Daoy (cell line): ENCODE data around the gene MORN1. TPM values are rescaled to one million over a fixed set of nuclear protein-coding genes. Genes with fewer than 3 reads are reported as not detected.

ENCODE experiments used
- DNase-seq: peaks from one replicate; pipeline ENCODE4 v3.0.0-alpha.2; 2015; ENCODE audit warnings: low read depth
- total RNA-seq: library from RNA; depleted of rRNA; stranded (reverse); fragments of >200 nt; shearing (Covaris generic); gene quantifications from 2 replicates; pipeline ENCODE4 v1.2.3, GENCODE V29; 2014

The MORN1 gene
- total RNA-seq, 1 experiment from 2014 or later, result 15.1 TPM

- no peak for DNase-seq
Observed at GRCh38 chr1:2419416-2419815, 28.1 kb upstream of the MORN1 start.

- no peak for DNase-seq
Observed at GRCh38 chr1:2418791-2419320, 27.5 kb upstream of the MORN1 start.

- no peak for DNase-seq
Observed at GRCh38 chr1:2417833-2418225, 26.5 kb upstream of the MORN1 start.

- no peak for DNase-seq
Observed at GRCh38 chr1:2417083-2417832, 25.9 kb upstream of the MORN1 start.

GRCh38 chr1:2416403-2416802 lies 25.0 kb upstream of the MORN1 start:
- DNase-seq, result no peak

- no peak for DNase-seq
Observed at GRCh38 chr1:2415801-2416208, 24.5 kb upstream of the MORN1 start.

GRCh38 chr1:2415337-2415736 lies 24.0 kb upstream of the MORN1 start:
- no peak for DNase-seq

- peak; percentile 81 for DNase-seq
Observed at GRCh38 chr1:2414297-2414958, 23.1 kb upstream of the MORN1 start.

GRCh38 chr1:2413495-2414296 lies 22.3 kb upstream of the MORN1 start:
- no peak for DNase-seq

- no peak for DNase-seq
Observed at GRCh38 chr1:2412773-2413494, 21.6 kb upstream of the MORN1 start.

GRCh38 chr1:2412395-2412772 lies 21.0 kb upstream of the MORN1 start, which contains the start of gene PEX10:
Gene PEX10 (minus strand): TSS chr1:2412564. CDS start chr1:2412502, 62 bp downstream.
- peak; percentile 99 for DNase-seq

GRCh38 chr1:2411801-2412394 lies 20.5 kb upstream of the MORN1 start:
- no peak for DNase-seq

- DNase-seq, result no peak
Observed at GRCh38 chr1:2409745-2410144, 18.4 kb upstream of the MORN1 start.

- no peak for DNase-seq
Observed at GRCh38 chr1:2408859-2409276, 17.5 kb upstream of the MORN1 start.

GRCh38 chr1:2408456-2408855 lies 17.1 kb upstream of the MORN1 start:
- DNase-seq, result no peak

GRCh38 chr1:2407991-2408275 lies 16.6 kb upstream of the MORN1 start:
- DNase-seq, result no peak

- DNase-seq, result no peak
Observed at GRCh38 chr1:2407166-2407990, 16.0 kb upstream of the MORN1 start.

GRCh38 chr1:2406451-2407041 lies 15.2 kb upstream of the MORN1 start:
- no peak for DNase-seq

GRCh38 chr1:2405588-2406295 lies 14.4 kb upstream of the MORN1 start:
- DNase-seq, result peak; percentile 67
